ENCODE measurements around the gene GRM8. TPM values are rescaled to one million over a fixed set of nuclear protein-coding genes. Genes with fewer than 3 reads are reported as not detected.

Gene GRM8
- total RNA-seq, 2 experiments from 2014 or later: not detected

DNA sequence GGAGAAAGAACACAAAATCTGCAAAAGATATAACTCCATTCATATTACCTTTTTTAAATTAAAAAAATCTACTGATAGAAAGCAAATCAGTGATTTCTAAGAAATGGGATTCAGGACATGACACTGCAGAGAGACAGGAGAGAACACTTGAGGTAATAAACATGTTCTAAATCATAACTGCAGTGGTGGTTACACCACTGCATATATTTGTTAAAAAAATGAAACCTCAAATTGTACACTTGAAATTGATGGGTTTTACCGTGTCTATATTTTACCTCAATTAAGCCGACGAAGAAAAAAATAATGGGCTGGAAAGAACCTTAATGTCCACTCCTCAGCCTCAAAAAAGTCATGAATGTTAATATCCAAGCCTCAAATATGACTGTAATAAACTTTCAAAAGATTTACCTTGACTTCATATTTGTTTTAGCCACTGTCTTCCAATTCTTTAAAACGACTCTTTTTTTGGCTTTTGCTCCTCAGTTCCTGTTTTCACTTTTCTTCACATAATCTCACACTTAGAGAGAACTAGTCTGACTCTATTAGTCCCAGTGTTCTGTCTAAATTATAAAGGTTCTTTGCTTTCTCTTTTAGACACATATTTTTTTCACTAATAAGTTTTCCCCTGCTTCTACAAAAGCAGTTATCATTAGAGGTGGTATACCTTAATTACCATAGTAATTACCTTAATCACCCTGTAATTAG is 502.4 kb downstream of the GRM8 start:
- no peaks in the 10 kb centered on the region for H3K9me3 ChIP-seq (ENCODE audit: low read length)
- no peaks in the 10 kb centered on the region for H3K36me3 ChIP-seq (ENCODE audit: insufficient read depth, low read length)
- no peaks in the 10 kb centered on the region for H3K79me2 ChIP-seq (ENCODE audit: insufficient read depth, low read depth, low read length)
- no peaks in the 10 kb centered on the region for H3K4me1 ChIP-seq (ENCODE audit: insufficient read depth, low read length, poor library complexity, severe bottlenecking)
- H2AFZ ChIP-seq (ENCODE audit: low read length): no peak overlapping the region
- no peaks in the 10 kb centered on the region for H4K20me1 ChIP-seq (ENCODE audit: insufficient read depth, low read length)
- intact Hi-C loops (cut with micrococcal nuclease; ENCODE audit: unreplicated experiment): no loop called here
- no peak overlapping the region for H3K4me2 ChIP-seq (ENCODE audit: low read length)
- ChIA-PET CTCF (ENCODE audit: unreplicated experiment) (no interaction called here), POLR2A (no interaction called here)
- no TSS peak for BruUV-seq (replicated peaks)
- no peaks in the 10 kb centered on the region for H3K9me2 ChIP-seq (ENCODE audit: insufficient read depth, low read length)
- TF ChIP-seq CTCF (conservative IDR thresholded peaks at IDR 0.05; ENCODE audit: low read length) (no peak), EZH2phosphoT487 (IDR thresholded peaks at IDR 0.05; ENCODE audit: borderline replicate concordance, low read depth, low read length) (no peak)
- no peak overlapping the region for H3K4me3 ChIP-seq (ENCODE audit: low read depth, low read length, poor library complexity, severe bottlenecking)
- no peak for DNase-seq (ENCODE audit: low spot score)
- H3K27ac ChIP-seq (ENCODE audit: low read depth, low read length, poor library complexity, severe bottlenecking): no peak overlapping the region

DNA sequence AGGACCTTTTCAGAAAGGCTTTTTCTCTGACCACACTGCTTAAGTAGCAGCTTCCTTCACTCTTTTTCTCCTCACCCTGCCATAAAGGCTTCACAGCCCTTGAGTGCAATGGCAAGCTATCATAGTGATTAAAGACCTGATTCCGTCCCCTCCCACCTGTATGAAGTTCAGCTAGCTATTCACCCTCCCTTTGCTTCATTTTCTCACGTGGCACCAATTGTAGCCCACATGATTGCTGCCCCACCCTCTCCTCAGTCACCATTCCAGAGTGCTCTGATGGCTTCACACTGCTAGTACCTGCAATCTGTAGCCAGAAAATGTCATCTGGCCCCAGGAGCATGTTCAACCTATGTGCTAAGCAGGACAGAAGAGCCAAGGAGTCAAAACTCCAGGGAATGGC is 523.8 kb downstream of the GRM8 start:
- Histone ChIP-seq H2AFZ (ENCODE audit: low read length) (no peak overlapping the region), H3K36me3 (ENCODE audit: insufficient read depth, low read length) (no peaks in the 10 kb centered on the region), H3K4me1 (ENCODE audit: insufficient read depth, low read length, poor library complexity, severe bottlenecking) (no peaks in the 10 kb centered on the region), H3K9me2 (ENCODE audit: insufficient read depth, low read length) (no peaks in the 10 kb centered on the region), H3K27ac (ENCODE audit: low read depth, low read length, poor library complexity, severe bottlenecking) (no peak overlapping the region), H3K9me3 (ENCODE audit: low read length) (no peaks in the 10 kb centered on the region), H3K79me2 (ENCODE audit: insufficient read depth, low read depth, low read length) (no peaks in the 10 kb centered on the region), H3K4me3 (ENCODE audit: low read depth, low read length, poor library complexity, severe bottlenecking) (no peak overlapping the region), H4K20me1 (ENCODE audit: insufficient read depth, low read length) (no peaks in the 10 kb centered on the region), H3K4me2 (ENCODE audit: low read length) (no peak overlapping the region)
- intact Hi-C loops (cut with micrococcal nuclease; ENCODE audit: unreplicated experiment): no loop called here
- TF ChIP-seq EZH2phosphoT487 (IDR thresholded peaks at IDR 0.05; ENCODE audit: borderline replicate concordance, low read depth, low read length): no peak
- TF ChIP-seq CTCF (conservative IDR thresholded peaks at IDR 0.05; ENCODE audit: low read length): no peak
- no peak for DNase-seq (ENCODE audit: low spot score)
- ChIA-PET POLR2A (no interaction called here), CTCF (ENCODE audit: unreplicated experiment) (no interaction called here)
- no TSS peak for BruUV-seq (replicated peaks)

- no peaks in the 10 kb centered on the region for H3K36me3 ChIP-seq (ENCODE audit: insufficient read depth, low read length)
- BruUV-seq (replicated peaks): no TSS peak
- H3K79me2 ChIP-seq (ENCODE audit: insufficient read depth, low read depth, low read length): no peaks in the 10 kb centered on the region
- H3K27ac ChIP-seq (ENCODE audit: low read depth, low read length, poor library complexity, severe bottlenecking): no peak overlapping the region
- H3K9me2 ChIP-seq (ENCODE audit: insufficient read depth, low read length): no peaks in the 10 kb centered on the region
- intact Hi-C loops (cut with micrococcal nuclease; ENCODE audit: unreplicated experiment): no loop called here
- H3K4me1 ChIP-seq (ENCODE audit: insufficient read depth, low read length, poor library complexity, severe bottlenecking): no peaks in the 10 kb centered on the region
- CTCF ChIA-PET (ENCODE audit: unreplicated experiment): no interaction called here
- H3K9me3 ChIP-seq (ENCODE audit: low read length): no peaks in the 10 kb centered on the region
- no peaks in the 10 kb centered on the region for H4K20me1 ChIP-seq (ENCODE audit: insufficient read depth, low read length)
- TF ChIP-seq EZH2phosphoT487 (IDR thresholded peaks at IDR 0.05; ENCODE audit: borderline replicate concordance, low read depth, low read length) (no peak), CTCF (conservative IDR thresholded peaks at IDR 0.05; ENCODE audit: low read length) (no peak)
- no peak overlapping the region for H2AFZ ChIP-seq (ENCODE audit: low read length)
- H3K4me2 ChIP-seq (ENCODE audit: low read length): no peak overlapping the region
- DNase-seq (ENCODE audit: low spot score): no peak
- H3K4me3 ChIP-seq (ENCODE audit: low read depth, low read length, poor library complexity, severe bottlenecking): no peak overlapping the region
- POLR2A ChIA-PET: no interaction called here
These were observed 524.8 kb downstream of the GRM8 start for GRCh38 chr7:126727930-126728391.
